GM21528 (cell line): Measurements from ENCODE around the gene PNMA8A.
"Not testable (repeated sequence)": the region's sequence is repeated elsewhere in the genome, so short reads cannot be mapped to it uniquely, and the experiment has no call there.

Source experiments
- ATAC-seq: cut with Tn5 transposase; IDR thresholded peaks from one replicate; pipeline ENCODE4 v1.9.1; 2021; ENCODE audit warnings: mild to moderate bottlenecking, moderate library complexity; ENCODE audit not compliant: unreplicated experiment, low FRiP score

Gene PNMA8A

GRCh38 chr19:46435689-46436088, 35.7 kb downstream of the PNMA8A start:
- not testable (repeated sequence) for ATAC-seq

- no peak for ATAC-seq
These were observed 36.4 kb downstream of the PNMA8A start for GRCh38 chr19:46435009-46435408.

DNA sequence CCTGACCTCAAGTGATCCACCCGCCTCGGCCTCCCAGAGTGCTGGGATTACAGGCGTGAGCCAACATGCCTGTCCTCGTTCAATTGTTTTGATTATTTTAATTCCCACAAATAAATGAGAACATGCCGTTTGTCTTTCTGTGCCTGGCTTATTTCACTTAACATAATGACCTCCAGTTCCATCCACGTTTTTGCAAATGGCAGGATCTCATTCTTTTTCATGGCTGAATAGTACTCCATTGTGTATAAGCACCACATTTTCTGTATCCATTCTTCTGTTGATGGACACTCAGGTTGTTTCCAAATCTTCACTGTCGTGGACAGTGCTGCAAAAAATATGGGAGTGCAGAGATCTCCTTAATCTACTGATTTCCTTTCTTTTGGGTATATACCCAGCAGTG, 37.9 kb downstream of the PNMA8A start:
- ATAC-seq = not testable (repeated sequence)

DNA sequence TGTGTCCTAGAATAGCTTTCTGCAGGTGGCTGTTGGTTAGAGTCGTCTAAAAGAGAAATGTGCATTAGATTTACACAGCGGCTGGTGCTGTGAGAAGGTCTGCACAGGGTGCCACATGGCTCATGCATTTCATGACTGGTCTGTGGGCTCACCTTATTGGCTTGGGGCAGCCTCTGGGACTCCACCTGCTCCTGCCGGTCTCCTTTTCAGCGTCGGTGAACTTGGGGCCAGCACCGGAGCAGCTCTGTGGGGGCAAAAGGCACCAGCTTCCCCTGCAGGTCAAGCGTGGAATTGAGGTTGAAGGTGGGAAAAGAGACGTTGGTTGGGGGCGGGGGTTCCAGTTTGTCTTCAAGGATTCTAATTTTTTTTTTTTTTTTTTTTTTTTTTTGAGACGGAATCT, 39.5 kb downstream of the PNMA8A start:
- no peak for ATAC-seq

DNA sequence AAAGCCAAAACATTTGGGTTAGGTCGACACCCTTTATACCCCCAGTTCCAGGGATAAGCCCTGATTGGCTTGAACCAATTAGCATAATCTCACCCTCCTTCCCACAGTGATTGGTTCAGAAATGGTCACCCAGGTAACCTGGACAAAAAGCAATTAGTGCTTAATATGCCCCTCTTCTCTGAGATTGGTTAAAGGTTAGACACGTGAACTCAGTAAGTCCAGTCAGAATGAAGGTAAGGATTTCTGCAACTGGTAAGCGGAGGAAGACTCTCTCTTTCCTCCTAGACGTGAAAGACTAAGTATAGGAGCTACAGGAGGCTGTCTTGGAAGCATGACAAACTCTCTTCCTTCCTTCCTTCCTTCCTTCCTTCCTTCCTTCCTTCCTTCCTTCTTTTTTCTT, 41.4 kb downstream of the PNMA8A start:
- ATAC-seq = no peak

GRCh38 chr19:46428239-46429135, 42.9 kb downstream of the PNMA8A start, which contains the start of gene PNMA8C:
Gene PNMA8C (minus strand): TSS chr19:46428936. CDS start chr19:46428359, 577 bp downstream.
- ATAC-seq = no peak

- ATAC-seq = no peak
These were observed 43.8 kb downstream of the PNMA8A start for GRCh38 chr19:46427518-46428045.

DNA sequence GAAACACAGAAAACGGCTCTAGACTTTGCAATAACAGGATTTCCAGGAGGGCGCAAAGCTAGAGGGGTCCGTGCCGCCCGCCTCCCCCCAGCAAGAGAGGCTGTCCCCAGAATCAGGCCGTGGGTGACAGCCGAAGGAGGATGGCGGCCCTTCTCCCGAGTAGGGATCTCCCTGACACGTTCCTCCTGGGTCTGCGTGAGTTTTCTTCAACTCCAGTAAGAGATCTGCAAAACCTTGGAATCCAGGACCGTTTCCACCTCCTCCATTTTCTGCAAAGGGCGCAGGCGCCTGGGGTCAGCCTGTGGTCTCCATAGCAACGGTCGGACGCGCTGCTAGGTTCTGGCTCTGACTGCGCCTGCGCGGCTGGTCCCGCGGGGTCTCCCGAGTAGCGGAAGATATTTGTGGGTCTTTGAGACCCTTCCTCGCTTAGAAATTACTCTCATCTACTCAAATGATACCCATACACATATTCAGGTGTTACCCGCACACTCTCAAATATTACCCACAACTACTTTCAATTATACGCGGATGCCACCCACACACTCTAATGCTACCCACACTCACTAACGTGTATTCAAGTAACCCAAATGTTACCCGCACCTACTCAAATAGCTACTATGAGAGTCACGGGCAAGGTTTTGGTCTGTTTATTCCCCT, 44.7 kb downstream of the PNMA8A start:
- ATAC-seq = no peak

GRCh38 chr19:46426035-46426505, 45.3 kb downstream of the PNMA8A start:
- no peak for ATAC-seq

- ATAC-seq = no peak
These were observed 48.2 kb downstream of the PNMA8A start for GRCh38 chr19:46423188-46423587.

DNA sequence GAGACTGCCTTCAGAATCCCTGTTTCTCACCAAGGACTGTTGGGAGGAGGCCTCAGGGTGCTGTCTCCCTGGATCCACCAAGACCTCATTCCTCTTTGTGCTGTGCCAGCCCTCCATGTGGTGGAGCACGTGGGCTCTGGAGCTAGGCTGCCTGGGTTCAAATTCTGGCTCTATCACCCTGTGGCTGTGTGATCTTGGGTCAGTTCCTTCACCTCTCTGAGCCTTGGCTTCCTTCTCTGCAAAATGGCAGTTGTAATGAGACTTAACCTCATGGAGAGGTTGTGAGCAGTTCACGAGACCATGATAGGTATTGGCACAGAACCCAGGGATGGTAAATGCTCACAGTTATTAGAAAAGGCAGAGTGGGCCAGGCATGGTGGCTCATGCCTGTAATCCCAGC, 49.0 kb downstream of the PNMA8A start:
- ATAC-seq = no peak

- ATAC-seq = no peak
These were observed 51.3 kb downstream of the PNMA8A start for GRCh38 chr19:46420056-46420455.
